GM18511 (cell line): Measurements from ENCODE around the gene TSC22D1.

Experiments
- ATAC-seq: cut with Tn5 transposase; IDR thresholded peaks from one replicate; pipeline ENCODE4 v1.9.1; 2021; ENCODE audit warnings: mild to moderate bottlenecking, moderate library complexity; ENCODE audit not compliant: unreplicated experiment

Gene TSC22D1

DNA sequence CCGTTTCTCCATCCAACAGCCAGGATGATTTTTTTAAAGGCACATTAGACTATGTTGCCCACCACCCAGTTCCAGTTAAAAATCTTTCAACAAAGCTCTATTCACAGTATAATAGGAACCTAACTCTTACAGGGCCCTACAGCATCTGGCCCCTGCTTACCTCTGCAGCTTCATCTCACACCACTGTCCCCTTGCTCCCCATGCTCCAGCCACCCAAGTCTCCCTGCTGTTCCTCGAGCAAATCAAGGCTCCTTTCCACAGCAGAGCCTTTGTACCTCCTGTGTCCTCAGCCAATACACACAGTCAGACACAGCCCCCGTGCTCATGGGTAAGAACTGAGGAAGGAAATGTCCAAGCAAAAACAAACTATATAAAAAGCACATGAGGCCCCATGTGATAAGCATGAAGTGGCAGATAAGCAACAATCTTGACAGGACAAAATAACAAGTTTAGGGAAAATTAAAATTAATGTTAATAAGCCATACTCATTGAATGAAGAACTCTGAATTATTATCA, 67.5 kb downstream of the TSC22D1 start:
- ATAC-seq, result no peak

DNA sequence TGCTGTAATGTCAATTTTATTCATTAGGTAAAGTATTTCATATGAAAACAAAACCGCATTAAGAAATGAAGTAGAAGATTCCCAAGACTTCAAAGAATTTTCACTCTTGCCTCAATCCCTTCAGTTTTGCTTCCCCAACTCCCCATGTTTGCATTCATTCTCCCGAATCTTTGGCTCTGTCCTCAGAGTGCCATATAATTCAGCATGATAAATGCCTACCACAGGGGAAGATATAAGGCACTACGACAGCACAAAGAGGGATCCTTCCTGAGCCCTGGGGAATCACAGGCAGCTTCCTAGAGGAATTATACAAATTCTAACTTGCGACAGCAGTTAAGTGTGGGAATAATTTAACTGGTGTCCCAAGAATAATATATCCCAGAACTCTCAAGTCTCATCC, 68.5 kb downstream of the TSC22D1 start:
- no peak for ATAC-seq

DNA sequence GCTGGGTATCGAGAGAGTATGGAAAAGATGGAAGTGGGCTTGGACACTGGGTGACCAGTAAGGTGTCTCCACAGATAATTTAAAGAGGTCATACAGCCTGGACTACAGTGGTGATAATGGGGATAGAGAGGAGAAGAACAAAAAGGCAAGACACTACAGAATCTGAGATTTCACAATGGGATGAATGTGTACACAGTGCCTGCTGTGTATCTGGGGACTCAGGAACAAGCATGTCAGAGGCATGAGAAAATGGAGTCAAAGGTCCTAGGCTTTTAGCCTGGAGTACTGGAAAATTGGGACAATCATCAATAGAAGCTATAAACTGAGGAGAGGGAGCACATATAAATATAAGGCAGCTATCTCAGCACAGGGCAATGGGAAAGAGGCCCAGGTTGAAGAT, 69.4 kb downstream of the TSC22D1 start:
- ATAC-seq, result no peak

DNA sequence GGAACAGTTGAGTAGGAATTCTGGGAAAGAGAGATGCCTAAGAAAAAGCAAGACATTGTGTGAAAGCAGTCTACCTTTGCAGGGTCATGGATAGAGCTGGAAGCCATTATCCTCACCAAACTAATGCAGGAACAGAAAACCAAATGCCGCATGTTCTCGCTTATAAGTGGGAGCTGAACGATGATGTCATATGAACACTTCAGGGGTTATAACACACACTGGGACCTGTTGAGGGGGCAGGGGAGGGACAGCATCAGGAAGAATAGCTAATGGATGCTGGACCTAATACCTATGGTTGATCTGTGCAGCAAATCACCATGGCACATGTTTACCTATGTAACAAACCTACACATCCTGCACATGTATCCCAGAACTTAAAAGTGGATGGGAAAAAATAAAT, 69.9 kb downstream of the TSC22D1 start:
- ATAC-seq, result no peak

DNA sequence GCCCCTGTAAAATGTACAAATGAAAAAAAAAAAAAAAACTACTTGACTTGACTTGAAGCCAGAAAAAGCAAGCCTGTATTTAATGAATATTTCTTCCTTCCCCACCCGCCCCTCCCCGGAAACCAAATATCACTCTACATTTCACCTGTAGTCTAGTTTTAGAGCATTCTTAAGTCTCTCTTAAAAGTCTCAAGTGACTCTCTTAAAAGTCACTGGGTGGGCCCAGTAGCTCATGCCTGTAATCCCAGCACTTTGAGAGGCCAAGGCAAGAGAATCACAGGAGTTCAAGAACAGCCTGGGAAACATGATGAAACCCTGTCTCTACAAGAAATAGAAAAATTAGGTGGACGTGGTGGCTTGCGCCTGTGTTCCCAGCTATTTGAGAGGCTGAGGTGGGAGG, 72.0 kb downstream of the TSC22D1 start:
- ATAC-seq, result no peak

DNA sequence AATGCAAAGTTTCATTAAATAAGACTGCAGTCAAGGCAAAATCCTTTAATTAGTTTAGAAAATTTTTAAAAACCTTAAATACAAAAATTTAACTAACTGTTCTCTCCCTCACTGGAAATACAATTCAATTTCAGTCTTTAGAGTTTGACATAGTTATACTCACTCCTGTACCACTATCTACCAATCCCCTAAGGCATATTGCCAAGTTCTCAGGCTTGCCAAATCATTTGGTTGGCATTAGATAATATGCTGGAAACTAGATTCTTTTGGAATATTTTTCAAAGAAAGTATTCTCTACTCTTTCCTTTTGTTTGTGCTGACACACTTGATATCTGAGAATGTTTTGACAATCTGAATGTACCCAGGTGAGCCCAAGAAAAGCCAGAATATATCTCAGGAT, 77.2 kb downstream of the TSC22D1 start:
- no peak for ATAC-seq

DNA sequence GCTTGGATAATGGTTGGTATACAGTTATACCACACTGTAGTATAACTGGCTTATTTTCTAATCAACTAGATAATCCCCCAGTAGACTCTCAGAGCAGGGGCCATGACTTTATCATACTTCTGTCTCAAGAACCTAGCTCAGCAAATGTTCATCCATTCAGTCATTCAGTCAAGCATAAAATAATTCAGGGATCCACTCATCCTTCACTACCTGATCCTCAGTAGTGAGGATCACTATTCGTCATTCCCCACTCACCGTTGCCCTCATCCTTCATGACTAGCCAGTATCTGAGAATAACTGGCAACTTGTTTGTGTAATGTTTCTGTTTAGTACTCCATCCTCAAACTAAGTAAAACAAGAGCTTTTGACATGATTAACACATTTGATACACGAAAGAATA, 77.6 kb downstream of the TSC22D1 start:
- no peak for ATAC-seq

DNA sequence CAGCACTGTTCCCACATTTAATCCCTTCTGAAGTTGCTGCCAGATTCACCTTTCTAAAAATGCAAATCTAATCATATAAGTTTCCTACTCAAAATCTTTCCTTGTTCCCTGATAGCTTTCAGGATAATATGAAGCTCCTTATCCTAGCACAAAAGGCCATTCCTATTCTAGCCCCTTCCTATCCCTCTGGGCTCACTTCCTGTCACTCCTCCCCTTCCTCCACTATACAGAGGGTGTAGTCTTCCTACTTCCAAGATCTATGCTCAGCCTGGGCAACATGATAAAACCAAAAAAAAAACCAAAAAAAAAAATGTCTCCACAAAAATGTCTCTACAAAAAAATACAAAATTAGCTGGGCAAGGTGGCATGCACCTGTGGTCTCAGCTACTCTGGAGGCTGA, 78.3 kb downstream of the TSC22D1 start:
- ATAC-seq, result no peak

DNA sequence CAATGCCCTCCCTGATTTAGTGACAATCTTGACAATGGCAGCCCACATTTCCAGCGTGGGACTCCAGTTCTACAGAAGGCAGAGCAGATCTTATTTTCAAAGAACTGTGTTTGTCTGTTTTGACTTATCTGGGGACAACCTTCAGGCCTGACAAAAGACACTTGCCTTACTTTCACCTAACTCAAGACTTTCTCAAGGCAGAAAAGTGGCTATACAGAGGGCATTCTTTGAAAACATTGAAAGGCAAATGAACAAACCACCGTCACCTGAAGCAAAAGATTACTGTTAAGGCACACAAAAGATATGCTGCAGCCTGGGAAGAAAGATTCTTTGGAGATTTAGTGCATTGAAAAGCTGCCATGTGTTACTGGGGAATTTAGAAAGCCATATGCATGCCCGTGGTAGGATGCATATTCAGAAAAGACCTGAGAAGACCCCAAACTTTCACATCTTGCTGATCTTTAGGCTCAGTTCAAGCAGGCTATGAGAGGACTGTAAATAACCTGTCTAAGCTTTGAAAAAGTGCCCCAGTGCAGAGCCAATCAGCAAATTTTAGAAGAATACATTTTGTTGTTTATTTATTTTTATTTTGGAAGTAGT, 82.8 kb downstream of the TSC22D1 start:
- ATAC-seq, result no peak

DNA sequence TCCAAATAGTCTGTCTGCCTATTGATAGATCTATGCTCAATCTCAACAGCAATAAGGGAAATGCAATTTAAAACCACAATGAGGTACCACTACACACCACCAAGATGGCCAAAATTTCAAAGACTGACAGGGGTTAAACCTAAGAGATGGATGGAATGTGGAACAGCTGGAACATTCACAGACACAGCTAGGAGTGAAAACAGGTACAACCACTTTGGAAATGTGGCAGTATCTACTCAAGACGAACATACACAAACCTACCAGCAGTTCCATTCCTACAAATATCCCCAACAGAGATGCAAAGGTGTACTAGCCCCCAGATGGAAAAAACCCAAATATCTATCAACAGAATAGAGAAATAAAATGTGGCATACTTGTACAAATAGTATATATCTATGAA, 86.4 kb downstream of the TSC22D1 start:
- no peak for ATAC-seq

DNA sequence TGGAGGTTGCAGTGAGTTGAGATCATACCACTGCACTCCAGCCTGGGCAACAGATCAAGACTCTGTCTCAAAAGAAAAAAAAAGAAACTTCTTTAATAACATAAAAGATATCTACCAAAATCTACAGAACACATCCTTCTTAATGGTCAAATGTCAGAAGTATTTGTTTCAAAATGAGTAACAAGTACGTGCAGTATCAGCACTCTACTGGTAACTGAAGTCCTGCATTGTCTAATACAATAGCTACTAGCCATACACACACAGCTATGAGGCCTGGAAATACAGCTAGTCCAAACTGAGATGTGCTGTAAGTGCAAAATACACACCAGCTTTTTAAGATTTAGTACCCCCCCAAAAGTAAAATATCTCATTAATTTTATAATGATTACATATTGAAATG, 88.1 kb downstream of the TSC22D1 start:
- ATAC-seq, result peak; percentile 84

DNA sequence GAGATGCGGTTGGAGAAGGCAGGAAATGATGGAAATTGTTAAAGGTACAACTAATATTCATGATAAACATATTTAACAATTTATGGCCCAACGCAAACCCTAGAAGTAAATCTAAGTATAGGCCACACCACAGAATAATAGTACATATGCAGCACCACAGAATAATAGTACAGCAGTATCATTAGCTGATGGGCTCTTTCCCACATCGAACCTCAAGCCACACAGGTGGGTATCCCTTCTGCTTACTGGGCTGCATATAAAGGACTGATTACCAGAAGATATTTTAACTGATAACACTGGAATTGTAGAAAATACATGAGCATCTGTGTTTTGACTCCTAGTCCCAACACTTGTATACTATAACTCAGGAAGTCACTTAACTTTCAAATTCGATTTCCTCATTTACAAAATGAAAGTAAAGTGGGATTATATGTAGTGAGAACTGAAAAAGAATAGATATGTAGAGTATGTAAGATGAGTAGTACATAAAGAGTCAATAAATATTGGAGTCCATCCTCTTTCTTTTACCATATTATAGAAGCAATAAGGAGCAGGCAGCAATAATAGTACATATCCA, 91.5 kb downstream of the TSC22D1 start:
- ATAC-seq, result no peak

DNA sequence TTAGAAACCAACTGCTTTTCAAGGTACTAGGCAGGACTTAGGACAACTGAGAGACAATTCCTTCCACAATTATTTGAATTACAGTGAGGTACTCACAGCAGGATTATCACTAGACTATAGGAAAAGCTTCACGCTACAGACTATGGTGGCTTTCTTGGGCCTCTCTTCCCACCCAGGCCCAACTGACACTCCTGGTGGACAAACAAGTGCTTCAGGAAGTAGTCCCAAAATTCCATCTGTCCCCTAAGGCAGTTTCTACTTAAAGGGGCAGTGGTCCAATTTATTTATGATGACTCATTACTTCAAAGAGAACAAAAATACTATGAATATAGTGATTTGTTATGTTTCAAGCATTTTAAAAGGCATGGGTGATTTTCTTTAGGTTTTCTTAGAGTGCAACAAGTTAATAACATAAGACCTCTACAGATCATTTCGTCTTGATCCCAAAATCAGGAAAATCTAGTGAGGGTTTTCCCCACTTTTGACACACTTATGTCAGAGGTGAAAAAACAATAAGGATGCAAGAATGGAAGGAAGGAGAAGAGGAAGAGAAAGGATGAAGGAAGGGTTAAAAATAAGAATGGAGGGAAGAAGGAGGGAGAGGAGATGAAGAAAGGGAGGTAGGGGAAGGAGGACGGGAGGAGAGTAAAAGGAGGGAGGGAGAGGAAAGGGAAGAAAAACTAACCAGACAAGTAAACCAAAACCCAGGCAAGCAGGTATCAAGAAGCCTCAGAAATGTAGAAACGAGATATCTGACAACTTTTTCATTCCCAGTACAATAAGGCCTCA, 101.8 kb downstream of the TSC22D1 start:
- ATAC-seq, result no peak

DNA sequence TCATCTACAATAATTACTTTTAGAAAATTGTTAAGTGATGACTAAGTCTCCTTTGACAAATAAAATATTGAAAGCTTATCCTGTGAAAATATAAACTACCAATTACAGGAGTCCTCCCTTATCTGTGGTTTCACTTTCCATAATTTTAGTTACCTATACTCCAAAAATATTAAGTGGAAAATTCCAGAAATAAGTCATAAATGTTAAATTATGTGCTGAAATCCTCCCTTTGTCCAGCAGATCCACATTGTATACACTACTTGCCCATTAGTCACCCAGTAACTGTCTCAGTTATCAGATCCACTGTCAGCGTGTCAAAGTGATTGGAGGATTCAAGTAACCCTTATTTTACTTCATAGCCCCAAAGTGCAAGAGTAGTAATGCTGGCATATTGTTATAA, 104.4 kb downstream of the TSC22D1 start:
- ATAC-seq, result no peak

DNA sequence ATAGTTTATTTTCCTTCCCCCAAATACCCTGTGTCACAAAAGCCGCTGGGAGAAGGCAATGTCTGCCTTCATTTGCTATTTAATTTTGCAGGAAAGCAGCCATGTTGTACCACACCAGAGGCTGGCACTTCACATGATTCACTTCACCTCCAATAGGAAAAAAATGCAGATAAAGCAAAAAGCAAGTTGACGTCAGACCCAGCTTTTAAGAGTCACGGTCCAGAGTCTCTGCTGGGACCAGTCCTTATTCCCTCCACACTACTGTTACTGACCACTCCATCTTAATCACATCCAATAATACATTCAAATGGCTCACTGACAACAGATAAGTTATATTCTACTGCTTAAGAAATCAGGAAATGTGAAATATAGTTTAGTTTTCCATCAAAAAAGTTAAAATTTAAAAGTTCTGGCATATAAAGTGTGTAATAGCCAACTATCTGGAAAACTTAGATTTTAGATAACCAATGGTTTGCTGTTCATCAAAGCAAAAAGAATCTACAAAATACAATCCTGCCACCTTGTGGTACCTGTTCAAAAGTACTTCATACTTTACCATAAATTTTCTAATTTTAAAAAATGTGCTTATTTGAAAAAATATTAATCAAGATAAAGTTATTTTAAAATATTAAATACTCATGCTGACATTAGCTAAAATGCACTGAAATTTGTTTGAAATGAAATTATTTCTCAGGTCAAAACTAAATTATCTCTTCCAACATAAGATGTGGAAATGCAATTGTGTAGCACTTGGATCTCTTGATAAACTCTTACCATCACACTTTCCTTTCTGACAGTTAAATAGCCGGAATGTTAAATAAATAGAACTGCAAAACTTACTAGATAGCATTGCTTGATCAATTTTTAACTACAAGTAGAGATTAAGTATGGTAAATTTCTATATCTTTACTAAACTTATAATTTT, 105.2 kb downstream of the TSC22D1 start:
- ATAC-seq, result no peak

DNA sequence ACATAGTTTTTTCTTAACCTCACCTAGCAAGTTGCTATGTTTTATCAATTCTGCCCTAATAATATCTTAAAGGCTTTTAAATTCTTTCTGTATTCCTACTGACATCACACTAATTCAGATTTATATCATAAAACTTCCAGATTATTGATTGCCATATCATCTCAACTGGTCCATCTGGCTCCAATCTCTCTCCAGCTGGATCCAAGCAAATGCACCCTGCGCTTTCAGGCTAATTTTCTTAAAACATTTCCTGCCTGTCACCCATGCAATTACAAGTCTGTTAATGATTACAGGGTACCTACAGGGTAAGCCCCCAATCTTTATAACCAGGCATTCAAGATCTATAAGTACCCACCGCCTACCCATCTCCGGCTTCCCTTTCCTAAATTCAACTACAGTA, 107.3 kb downstream of the TSC22D1 start:
- no peak for ATAC-seq

DNA sequence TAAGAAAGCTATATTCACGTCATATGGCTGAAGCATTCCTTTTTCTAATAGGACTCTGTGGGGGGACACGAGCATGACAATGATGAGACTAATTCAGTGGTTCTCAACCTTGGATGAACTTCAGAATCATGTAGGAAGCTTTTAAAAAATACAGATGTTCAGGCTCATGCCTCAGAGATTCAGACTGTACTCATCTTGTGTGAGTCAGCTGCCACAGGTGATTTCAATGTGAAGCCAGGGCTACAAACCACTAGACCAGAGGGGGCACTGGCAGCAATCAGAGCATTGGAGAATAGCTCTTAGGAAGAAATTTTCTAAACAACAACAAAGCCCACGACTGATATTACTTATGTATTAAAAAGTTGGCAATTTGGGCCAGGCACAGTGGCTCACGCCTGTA, 110.8 kb downstream of the TSC22D1 start:
- no peak for ATAC-seq

DNA sequence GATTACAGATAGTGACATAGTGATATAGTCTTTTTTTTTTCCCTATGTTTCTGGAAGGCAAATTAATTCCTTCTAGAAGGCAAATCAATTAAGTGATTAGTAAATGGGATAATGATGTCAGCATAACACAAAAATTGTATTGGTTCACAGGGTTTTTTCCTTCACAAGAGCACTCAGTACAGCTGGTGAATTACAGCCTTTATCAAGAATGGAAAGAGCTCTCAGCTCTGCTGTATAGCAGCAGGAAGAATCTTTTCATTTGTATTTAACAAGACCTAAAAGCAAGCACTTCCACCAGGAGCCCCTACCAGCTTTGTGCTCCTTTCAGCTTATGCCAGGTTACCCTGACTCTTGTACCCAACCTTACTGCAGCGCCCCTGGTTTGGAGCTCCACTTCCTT, 111.7 kb downstream of the TSC22D1 start:
- ATAC-seq, result no peak

DNA sequence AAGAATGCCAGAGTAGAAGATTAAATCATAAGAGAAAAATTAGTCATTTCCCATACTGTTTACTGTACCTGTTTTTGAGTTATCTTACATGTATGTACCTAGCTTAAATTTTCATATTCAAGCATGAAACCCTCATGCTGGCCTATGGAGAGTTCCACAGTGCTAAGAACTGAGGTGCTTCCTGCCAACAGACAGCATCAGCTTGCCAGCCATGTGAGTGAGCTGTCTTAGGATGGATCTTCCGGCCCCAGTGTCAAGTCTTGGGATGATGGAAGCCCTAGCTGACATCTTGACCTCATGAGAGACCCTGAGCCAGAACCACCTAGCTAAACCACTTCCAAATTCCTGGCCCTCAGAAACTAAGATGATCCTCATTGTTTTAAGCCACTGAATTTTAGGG, 112.4 kb downstream of the TSC22D1 start:
- no peak for ATAC-seq

DNA sequence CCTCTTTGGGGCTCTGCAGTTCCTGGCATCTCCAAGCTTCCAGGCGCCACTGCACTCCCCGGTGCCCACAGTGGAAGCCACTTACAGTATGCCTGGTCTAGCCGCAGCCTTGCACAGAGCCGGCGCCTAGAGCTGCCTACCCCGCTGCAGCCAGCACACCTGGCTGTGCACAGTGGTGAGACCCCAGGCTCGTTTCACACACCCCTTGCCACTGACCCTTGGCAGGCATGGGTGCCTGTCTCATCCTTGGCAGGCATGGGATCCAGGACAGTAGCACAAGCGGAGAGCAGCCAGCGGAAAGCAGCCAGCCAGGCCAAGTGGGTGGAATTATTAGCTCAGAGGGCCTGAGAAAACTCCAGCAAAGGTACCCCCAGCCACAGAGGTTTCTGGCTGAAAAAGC, 116.5 kb downstream of the TSC22D1 start:
- ATAC-seq, result no peak

DNA sequence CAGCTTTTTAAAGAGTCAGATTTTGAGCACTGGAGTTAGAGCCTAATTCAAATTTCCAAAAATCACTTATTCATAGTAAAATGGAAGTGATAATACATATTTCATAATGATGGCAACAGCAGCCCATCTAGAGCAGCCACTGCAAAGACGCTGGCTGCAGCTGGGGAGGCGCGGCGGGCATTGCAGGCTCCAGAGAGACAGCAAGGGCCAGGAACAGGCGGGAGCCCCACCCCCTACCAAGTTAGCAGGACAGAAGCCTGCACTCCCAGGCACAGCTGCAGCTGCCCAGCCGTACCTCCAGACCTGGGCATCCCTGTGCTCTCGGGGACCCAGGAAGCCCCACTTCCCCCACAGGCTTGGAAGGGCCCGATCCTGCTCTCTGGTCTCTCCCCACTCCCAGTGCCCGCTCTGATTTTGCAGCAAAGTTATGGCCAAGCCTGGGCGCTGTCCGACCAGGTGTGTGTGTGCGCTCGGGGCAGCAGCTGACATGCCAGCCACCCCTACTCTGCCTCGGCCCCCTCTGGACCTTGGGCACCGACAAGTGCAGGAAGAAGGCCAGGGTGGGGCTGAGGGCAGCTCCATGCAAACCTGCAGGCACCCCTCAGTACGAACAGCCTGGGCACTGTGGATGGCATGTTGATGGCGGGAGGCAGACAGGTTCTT, 117.7 kb downstream of the TSC22D1 start:
- no peak for ATAC-seq
